AG09309 (cell line): ENCODE results near the gene PLD4.
"Not testable (repeated sequence)": the region's sequence is repeated elsewhere in the genome, so short reads cannot be mapped to it uniquely, and the experiment has no call there.

Source experiments
- DNase-seq: peaks from one replicate; pipeline ENCODE4 v3.0.0-alpha.2; 2010; ENCODE audit warnings: low read depth
- H3K4me3 ChIP-seq: 2 replicates; pipeline ENCODE4 v1.5.1; 2011; ENCODE audit warnings: mild to moderate bottlenecking, low read depth, low read length, moderate library complexity; ENCODE audit not compliant: control insufficient read depth
- TF ChIP-seq, protein P1 (sequence below): IDR thresholded peaks from 2 replicates; pipeline ENCODE4 v1.5.1; 2011; ENCODE audit warnings: mild to moderate bottlenecking, low read depth, low read length, inconsistent platforms; ENCODE audit not compliant: insufficient read depth, control insufficient read depth; ENCODE audit errors: missing control alignments

PLD4 gene

DNA sequence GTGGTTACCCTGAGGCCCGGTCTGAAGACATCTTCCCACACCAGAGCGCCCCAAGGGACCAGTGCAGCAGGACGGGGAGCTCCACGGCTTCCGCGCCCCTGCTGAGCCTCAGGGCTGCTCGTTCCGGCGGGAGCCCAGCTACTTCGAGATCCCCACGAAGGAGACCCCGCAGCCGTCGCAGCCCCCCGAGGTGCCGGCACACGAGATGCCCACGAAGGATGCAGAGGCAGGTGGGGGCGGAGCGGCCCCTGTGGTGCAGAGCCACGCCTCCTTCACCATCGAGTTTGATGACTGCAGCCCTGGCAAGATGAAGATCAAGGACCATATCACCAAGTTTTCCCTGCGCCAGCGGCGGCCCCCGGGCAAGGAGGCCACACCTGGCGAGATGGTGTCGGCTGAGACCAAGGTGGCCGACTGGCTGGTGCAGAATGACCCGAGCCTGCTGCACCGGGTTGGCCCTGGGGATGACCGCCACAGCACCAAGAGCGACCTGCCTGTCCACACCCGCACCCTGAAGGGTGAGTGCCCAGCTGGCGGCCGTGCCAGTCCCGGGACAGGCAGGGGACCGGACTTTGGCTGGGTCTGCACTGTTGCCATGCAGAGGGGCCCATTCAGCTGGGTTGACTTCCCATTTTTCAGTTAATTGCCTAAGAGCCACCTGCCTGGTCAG is 41.6 kb upstream of the PLD4 start:
- no peak for DNase-seq
- no peak overlapping the region for H3K4me3 ChIP-seq
- TF ChIP-seq, protein P1, sequence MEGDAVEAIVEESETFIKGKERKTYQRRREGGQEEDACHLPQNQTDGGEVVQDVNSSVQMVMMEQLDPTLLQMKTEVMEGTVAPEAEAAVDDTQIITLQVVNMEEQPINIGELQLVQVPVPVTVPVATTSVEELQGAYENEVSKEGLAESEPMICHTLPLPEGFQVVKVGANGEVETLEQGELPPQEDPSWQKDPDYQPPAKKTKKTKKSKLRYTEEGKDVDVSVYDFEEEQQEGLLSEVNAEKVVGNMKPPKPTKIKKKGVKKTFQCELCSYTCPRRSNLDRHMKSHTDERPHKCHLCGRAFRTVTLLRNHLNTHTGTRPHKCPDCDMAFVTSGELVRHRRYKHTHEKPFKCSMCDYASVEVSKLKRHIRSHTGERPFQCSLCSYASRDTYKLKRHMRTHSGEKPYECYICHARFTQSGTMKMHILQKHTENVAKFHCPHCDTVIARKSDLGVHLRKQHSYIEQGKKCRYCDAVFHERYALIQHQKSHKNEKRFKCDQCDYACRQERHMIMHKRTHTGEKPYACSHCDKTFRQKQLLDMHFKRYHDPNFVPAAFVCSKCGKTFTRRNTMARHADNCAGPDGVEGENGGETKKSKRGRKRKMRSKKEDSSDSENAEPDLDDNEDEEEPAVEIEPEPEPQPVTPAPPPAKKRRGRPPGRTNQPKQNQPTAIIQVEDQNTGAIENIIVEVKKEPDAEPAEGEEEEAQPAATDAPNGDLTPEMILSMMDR = no peak

DNA sequence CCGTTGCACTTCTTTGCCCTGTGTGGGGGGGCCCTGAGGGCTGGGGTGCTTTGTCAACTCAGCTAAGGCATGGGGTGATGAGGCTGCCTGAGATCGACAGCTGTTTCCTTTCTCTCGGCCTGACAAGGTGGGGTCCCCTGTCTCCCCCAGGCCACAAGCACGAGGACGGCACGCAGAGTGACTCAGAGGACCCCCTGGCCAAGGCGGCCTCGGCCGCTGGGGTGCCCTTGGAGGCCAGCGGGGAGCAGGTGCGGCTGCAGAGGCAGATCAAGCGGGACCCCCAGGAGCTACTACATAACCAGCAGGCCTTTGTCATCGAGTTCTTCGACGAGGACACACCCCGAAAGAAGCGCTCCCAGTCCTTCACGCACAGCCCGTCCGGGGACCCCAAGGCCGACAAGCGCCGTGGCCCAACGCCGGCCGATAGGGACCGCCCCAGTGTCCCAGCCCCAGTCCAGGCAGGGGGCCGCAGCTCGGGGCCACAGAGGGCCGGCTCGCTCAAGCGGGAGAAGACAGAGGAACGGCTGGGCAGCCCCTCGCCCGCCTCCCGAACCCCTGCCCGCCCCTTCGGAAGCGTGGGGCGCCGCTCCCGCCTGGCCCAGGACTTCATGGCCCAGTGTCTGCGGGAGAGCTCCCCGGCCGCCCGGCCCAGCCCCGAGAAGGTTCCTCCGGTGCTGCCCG is 40.9 kb upstream of the PLD4 start:
- H3K4me3 ChIP-seq = no peak overlapping the region
- TF ChIP-seq, protein P1 = no peak
- DNase-seq = no peak

DNA sequence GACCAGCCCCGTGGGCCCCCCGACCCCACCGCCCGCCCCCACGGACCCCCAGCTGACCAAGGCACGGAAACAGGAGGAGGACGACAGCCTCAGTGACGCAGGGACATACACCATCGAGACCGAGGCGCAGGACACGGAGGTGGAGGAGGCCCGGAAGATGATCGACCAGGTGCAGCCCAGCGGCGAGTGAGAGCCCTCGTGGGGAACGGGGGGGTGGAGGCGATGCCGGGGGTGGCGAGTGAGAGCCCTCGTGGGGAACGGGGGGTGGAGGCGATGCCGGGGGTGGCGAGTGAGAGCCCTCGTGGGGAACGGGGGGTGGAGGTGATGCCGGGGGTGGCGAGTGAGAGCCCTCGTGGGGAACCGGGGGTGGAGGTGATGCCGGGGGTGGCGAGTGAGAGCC is 40.3 kb upstream of the PLD4 start:
- H3K4me3 ChIP-seq, DNase-seq: not testable (repeated sequence)

DNA sequence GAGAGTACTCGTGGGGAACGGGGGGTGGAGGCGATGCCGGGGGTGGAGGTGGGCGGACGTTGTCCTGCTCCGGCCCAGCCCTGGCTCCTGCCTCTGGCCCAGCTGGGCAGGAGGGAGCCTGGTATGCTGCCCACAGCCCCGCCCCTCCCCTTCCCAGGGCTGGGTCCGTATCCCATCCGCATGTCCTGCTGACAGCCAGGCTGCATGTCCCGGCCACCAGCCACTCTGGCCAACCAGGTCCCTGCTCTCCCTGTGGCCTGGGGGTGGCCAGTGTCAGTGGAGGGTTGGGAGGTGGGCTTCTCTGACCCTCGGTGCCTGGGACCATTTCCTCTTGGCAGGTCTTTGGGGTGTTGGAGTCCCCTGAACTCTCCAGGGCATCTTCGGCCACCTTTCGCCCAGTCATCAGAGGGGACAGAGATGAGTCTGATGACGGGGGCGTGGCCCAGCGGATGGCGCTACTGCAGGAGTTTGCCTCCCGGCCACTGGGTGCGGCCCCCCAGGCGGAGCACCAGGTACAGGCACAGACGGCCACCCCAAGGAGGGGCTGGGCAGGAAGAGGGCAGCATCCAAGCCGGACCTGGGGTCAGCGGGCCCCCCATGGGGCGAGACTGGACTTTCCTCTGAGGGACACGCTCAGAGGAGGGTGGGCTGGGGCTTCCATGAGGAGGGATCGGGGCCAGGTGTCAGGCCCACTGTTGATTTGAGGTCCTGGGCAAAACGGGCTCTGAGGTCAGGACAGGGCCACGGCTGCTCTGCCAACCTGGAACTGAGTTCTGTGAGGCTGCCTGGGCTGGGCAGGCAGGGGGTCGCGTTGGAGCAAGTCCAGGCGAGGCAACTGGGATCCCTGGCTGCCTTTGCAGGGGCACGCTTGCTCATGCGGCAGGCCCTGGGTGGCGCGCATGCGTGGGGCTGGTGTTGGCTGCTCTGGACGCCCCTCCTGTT is 39.4 kb upstream of the PLD4 start:
- DNase-seq = no peak
- no peak overlapping the region for H3K4me3 ChIP-seq
- TF ChIP-seq, protein P1 = no peak

DNA sequence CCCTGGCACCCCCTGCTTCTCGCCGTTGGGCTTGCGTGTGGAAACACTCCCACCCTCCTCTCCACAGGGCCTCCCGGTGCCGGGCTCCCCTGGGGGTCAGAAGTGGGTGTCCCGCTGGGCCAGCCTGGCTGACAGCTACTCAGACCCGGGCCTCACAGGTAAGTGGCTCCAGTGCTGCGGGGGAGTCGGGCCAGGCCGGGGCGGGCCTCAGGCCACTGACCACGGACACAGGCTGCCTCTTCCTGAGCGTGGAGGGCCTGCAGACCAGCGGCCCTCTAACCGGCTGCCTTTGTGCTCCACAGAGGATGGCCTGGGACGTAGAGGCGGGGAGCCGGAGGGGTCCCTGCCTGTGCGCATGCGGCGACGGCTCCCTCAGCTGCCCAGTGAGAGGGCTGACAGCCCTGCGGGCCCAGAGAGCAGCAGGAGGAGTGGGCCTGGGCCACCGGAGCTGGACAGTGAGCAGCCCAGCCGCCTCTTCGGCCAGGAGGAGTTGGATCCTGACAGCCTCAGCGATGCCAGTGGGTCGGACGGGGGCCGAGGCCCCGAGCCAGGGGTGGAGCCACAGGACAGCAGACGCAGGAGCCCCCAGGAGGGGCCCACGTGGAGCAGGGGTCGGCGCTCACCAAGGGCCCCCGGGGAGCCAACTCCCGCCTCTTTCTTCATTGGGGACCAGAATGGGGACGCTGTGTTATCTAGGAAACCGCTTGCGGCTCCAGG is 38.5 kb upstream of the PLD4 start:
- no peak overlapping the region for H3K4me3 ChIP-seq

DNA sequence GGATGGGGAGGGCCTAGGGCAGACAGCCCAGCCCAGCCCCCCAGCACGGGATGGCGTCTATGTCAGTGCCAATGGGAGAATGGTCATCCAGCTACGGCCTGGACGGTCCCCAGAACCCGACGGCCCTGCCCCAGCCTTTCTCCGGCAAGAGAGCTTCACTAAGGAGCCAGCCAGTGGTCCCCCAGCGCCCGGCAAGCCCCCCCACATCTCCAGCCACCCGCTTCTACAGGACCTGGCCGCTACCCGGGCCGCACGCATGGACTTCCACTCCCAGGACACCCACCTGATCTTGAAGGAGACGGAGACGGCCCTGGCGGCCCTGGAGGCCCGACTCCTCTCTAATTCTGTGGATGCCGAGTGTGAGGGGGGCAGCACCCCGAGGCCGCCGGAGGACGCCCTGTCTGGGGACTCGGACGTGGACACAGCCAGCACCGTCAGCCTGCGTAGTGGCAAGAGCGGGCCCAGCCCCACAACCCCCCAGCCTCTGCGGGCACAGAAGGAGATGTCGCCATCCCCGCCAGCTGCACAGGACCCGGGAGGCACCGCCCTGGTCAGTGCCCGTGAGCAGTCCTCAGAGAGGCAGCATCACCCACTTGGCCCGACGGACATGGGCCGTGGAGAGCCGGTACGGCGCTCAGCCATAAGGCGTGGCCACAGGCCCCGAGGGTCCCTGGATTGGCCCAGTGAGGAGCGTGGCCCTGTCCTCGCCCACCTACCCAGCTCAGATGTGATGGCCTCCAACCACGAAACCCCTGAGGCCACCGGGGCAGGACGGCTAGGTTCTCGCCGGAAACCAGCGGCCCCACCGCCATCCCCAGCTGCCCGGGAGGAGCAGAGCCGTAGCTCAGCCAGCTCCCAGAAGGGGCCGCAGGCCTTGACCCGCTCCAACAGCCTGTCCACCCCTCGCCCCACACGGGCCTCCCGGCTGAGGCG is 37.7 kb upstream of the PLD4 start:
- TF ChIP-seq, protein P1 = no peak
- no peak overlapping the region for H3K4me3 ChIP-seq
- DNase-seq = no peak

More for the DNA sequence above, 38.5 kb upstream of the PLD4 start:
- TF ChIP-seq, protein P1 = no peak
- DNase-seq = no peak
